Measurements from ENCODE around the gene HDAC11. TPM values are rescaled to one million over a fixed set of nuclear protein-coding genes. Genes with fewer than 3 reads are reported as not detected.

HDAC11 gene
- total and polyA plus RNA-seq, 9 of the 15 experiments (the other 6 are each of a cell fraction or from before 2014, with no cell fraction given) = 0.60 to 6.0 (median 4.5) TPM

DNA sequence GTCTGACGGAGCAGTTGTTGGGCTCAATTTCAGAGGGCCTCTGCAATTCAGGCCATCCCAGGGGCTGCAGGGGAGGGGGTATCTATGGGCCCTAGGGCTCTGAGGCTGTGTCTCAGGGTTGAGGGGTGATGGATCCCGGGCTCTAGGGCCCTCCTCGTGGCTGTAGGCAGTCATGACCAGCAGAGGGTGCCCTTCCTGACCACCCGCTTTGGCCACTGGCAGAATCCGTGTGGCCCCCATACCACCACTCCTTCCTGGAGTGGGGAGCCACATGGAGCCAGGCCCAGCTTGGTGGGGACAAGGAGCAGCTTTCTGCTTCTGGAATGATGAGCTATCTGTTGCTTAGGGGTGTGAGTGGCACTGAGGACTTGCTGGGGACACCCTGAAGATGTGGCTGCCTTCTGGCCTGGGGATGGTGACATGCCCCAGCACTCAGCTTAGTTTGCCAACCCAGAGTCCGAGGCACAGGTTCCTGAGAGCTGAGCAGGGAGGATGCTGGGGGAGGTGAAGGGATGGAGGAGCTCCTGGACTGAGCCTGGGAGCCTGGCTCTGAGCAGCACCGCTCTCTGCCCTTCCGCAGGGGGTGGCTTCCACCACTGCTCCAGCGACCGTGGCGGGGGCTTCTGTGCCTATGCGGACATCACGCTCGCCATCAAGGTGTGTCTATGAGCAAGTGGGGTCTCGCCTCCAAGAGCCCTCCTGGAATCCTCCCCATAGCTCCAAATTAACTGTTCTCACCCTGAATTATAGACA, 20.2 kb downstream of the HDAC11 start (continued):
- TF ChIP-seq, protein P1, sequence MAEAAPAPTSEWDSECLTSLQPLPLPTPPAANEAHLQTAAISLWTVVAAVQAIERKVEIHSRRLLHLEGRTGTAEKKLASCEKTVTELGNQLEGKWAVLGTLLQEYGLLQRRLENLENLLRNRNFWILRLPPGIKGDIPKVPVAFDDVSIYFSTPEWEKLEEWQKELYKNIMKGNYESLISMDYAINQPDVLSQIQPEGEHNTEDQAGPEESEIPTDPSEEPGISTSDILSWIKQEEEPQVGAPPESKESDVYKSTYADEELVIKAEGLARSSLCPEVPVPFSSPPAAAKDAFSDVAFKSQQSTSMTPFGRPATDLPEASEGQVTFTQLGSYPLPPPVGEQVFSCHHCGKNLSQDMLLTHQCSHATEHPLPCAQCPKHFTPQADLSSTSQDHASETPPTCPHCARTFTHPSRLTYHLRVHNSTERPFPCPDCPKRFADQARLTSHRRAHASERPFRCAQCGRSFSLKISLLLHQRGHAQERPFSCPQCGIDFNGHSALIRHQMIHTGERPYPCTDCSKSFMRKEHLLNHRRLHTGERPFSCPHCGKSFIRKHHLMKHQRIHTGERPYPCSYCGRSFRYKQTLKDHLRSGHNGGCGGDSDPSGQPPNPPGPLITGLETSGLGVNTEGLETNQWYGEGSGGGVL (CRISPR knock-in tag; IDR thresholded peaks at IDR 0.05) = no peak
- TF ChIP-seq RAD21 (CRISPR knock-in tag; conservative IDR thresholded peaks at IDR 0.05 in 1 of 2, IDR thresholded peaks at IDR 0.05 in 1 of 2) (peak; percentile 36 to 75), ARID2 (IDR thresholded peaks at IDR 0.05) (no peak), MCM3 (IDR thresholded peaks at IDR 0.05) (no peak), CBFB (CRISPR knock-in tag; IDR thresholded peaks at IDR 0.05) (peak; percentile 64; the same call in 1 of the 2 replicates), ZNF764 (CRISPR knock-in tag; IDR thresholded peaks at IDR 0.05; ENCODE audit: low read depth) (no peak), ZNF253 (CRISPR knock-in tag; conservative IDR thresholded peaks at IDR 0.05) (no peak)
- TF ChIP-seq, protein P2, sequence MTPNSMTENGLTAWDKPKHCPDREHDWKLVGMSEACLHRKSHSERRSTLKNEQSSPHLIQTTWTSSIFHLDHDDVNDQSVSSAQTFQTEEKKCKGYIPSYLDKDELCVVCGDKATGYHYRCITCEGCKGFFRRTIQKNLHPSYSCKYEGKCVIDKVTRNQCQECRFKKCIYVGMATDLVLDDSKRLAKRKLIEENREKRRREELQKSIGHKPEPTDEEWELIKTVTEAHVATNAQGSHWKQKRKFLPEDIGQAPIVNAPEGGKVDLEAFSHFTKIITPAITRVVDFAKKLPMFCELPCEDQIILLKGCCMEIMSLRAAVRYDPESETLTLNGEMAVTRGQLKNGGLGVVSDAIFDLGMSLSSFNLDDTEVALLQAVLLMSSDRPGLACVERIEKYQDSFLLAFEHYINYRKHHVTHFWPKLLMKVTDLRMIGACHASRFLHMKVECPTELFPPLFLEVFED (CRISPR knock-in tag; conservative IDR thresholded peaks at IDR 0.05) = peak; percentile 54; the same call in 1 of the 2 replicates
- TF ChIP-seq, protein P3, sequence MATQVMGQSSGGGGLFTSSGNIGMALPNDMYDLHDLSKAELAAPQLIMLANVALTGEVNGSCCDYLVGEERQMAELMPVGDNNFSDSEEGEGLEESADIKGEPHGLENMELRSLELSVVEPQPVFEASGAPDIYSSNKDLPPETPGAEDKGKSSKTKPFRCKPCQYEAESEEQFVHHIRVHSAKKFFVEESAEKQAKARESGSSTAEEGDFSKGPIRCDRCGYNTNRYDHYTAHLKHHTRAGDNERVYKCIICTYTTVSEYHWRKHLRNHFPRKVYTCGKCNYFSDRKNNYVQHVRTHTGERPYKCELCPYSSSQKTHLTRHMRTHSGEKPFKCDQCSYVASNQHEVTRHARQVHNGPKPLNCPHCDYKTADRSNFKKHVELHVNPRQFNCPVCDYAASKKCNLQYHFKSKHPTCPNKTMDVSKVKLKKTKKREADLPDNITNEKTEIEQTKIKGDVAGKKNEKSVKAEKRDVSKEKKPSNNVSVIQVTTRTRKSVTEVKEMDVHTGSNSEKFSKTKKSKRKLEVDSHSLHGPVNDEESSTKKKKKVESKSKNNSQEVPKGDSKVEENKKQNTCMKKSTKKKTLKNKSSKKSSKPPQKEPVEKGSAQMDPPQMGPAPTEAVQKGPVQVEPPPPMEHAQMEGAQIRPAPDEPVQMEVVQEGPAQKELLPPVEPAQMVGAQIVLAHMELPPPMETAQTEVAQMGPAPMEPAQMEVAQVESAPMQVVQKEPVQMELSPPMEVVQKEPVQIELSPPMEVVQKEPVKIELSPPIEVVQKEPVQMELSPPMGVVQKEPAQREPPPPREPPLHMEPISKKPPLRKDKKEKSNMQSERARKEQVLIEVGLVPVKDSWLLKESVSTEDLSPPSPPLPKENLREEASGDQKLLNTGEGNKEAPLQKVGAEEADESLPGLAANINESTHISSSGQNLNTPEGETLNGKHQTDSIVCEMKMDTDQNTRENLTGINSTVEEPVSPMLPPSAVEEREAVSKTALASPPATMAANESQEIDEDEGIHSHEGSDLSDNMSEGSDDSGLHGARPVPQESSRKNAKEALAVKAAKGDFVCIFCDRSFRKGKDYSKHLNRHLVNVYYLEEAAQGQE (IDR thresholded peaks at IDR 0.05; ENCODE audit: borderline replicate concordance) = peak; percentile 65
- TF ChIP-seq, protein P3 (CRISPR knock-in tag; IDR thresholded peaks at IDR 0.05; ENCODE audit: low read depth) = no peak
- TF ChIP-seq, protein P4, sequence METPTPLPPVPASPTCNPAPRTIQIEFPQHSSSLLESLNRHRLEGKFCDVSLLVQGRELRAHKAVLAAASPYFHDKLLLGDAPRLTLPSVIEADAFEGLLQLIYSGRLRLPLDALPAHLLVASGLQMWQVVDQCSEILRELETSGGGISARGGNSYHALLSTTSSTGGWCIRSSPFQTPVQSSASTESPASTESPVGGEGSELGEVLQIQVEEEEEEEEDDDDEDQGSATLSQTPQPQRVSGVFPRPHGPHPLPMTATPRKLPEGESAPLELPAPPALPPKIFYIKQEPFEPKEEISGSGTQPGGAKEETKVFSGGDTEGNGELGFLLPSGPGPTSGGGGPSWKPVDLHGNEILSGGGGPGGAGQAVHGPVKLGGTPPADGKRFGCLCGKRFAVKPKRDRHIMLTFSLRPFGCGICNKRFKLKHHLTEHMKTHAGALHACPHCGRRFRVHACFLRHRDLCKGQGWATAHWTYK (CRISPR knock-in tag; IDR thresholded peaks at IDR 0.05) = 0 out of 2 replicates have a peak, but pooled peaks have one; percentile 32
- TF ChIP-seq, protein P5, sequence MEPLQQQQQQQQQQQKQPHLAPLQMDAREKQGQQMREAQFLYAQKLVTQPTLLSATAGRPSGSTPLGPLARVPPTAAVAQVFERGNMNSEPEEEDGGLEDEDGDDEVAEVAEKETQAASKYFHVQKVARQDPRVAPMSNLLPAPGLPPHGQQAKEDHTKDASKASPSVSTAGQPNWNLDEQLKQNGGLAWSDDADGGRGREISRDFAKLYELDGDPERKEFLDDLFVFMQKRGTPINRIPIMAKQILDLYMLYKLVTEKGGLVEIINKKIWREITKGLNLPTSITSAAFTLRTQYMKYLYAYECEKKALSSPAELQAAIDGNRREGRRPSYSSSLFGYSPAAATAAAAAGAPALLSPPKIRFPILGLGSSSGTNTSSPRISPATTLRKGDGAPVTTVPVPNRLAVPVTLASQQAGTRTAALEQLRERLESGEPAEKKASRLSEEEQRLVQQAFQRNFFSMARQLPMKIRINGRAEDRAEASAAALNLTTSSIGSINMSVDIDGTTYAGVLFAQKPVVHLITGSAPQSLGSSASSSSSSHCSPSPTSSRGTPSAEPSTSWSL (CRISPR knock-in tag; IDR thresholded peaks at IDR 0.05; ENCODE audit: borderline replicate concordance) = no peak

Measured in K562 (cell line).